Heart right ventricle (tissue), 16 donors: Measurements from ENCODE around the gene REPIN1. TPM values are rescaled to one million over a fixed set of nuclear protein-coding genes. Genes with fewer than 3 reads are reported as not detected.

Experiments used
- ATAC-seq, 8 donors: fragments of 200-7000 bp; cut with Tn5 transposase; one replicate each; pipeline ENCODE4 v1.9.1; 2020; ENCODE audit warnings: mild to moderate bottlenecking in 8 of 8, moderate library complexity in 8 of 8, moderate number of reproducible peaks in 1 of 8
- DNase-seq, 2 donors: peaks; one replicate each; pipeline ENCODE4 v3.0.0-alpha.2; 2020
- H3K27ac ChIP-seq, 10 donors: fragments of 200-600 bp; sonication (generic) in 2 of 10; one replicate each; pipeline versions ENCODE4 v1.5.0 to v1.8.0; 2020 to 2022; ENCODE audit warnings: mild to moderate bottlenecking in 3 of 10
- H3K27me3 ChIP-seq, 7 donors: fragments of 200-600 bp; one replicate each; pipeline ENCODE4 v1.8.0; 2021 to 2022; ENCODE audit warnings: mild to moderate bottlenecking in 2 of 7
- H3K36me3 ChIP-seq, 9 donors: fragments of 200-600 bp; sonication (generic) in 1 of 9; one replicate each; pipeline versions ENCODE4 v1.5.0 to v1.8.0; 2020 to 2022; ENCODE audit warnings: mild to moderate bottlenecking in 2 of 9
- H3K4me1 ChIP-seq, 9 donors: fragments of 200-600 bp; sonication (generic) in 1 of 9; one replicate each; pipeline versions ENCODE4 v1.5.0 to v1.8.0; 2020 to 2022; ENCODE audit warnings: mild to moderate bottlenecking in 4 of 9
- H3K4me3 ChIP-seq, 10 donors: fragments of 200-600 bp; sonication (generic) in 2 of 10; one replicate each; pipeline versions ENCODE4 v1.5.0 to v1.8.0; 2020 to 2022; ENCODE audit warnings: mild to moderate bottlenecking in 7 of 10, moderate library complexity in 2 of 10
- H3K9me3 ChIP-seq, 11 donors: fragments of 200-600 bp in 10 of 11; sonication (generic) in 2 of 11; one replicate each; pipeline versions ENCODE4 v1.5.0 to v1.8.0; 2013 to 2022; ENCODE audit warnings: mild to moderate bottlenecking in 2 of 11, control low read depth in 1 of 11, moderate library complexity in 1 of 11
- CTCF ChIP-seq, 9 donors: fragments of 200-600 bp; sonication (generic) in 2 of 9; IDR thresholded peaks; one replicate each; pipeline versions ENCODE4 v1.5.0 to v1.8.0; 2021 to 2022; ENCODE audit warnings: antibody characterized with exemption in 9 of 9, mild to moderate bottlenecking in 5 of 9, moderate library complexity in 1 of 9
- WGBS, 2 donors: extraction: QIAGEN DNeasy Blood & Tissue Kit; methylation state at CpG; one replicate each; pipeline ENCODE4 v1.1.7; 2013; ENCODE audit warnings: inconsistent platforms in 1 of 2; 5-methylcytosine and 5-hydroxymethylcytosine counted together
- intact Hi-C, 10 donors: fragments of 100-400 bp; cut with DNase I; formaldehyde crosslinking; loops; one replicate each; pipeline versions ENCODE4 v1.11.1 to v1.14.2; 2022
- polyA plus RNA-seq, 2 donors: library from polyadenylated mRNA; stranded (reverse); fragments of 200-250 nt; gene quantifications; one replicate each; pipeline ENCODE4 v1.2.3, GENCODE V29; 2013
- total RNA-seq, 10 donors: library from RNA; stranded (reverse); fragmentation: NEBNext Ultra II Directional in 3 of 10; extraction: Animal tissue kit (Norgen Biotek cat#: 25700) in 3 of 10; gene quantifications; one replicate each; pipeline versions ENCODE4 v1.2.1 to v1.2.4, GENCODE V29; 2021 to 2023
- donor health status: Arrhythmogenic right ventricular cardiomyopathy.
- donor health status: ischemic (EF 13 %, LVEDD 7.1; RV severe dilation, severe dysfunction).
- donor health status: healthy with polysubstance abuse.
- donor health status: DM: no; HTN: yes; CAD: no.
- donor health status: DM: no; HTN: no; CAD: no.
- donor health status: ischemic (EF 25% LVEDD 6.9; RV normal size, moderate dysfunction).
- donor health status: ischemic (EF 25% LVEDD 5.7; RV mildly dilated, moderate dysfunction).
- donor health status: healthy.
- donor health status: DM: yes; HTN: yes; CAD: no.
- donor health status: Ischemic cardiomyopathy.
- donor health status: ischemic (EF 35%, LVEDD 5.7; RV mildly dilated, moderate dysfunction).
- donor health status: nonischemic (EF 11% LVEDD 7.7; RV severe dilation, severe dysfunction).
- donor health status: DM: yes; HTN: yes; CAD: no.
- donor health status: PGD.
- donor health status: ischemic (EF 29% LVEDD 5.4; RV normal size, mild dysfunction).
- donor health status: nonischemic (EF 23%, LVEDD 6.1; RV moderate dilation, normal function).

Gene REPIN1
- total and polyA plus RNA-seq, 12 donors = 51.0 to 132 (median 109) TPM

GRCh38 chr7:150400008-150400787, 31.6 kb downstream of the REPIN1 start:
- Histone ChIP-seq H3K27me3 (no peaks in the 10 kb centered on the region), H3K4me3 (no peak overlapping the region), H3K36me3 (peaks cover 0 to 30% (median 5%) of the 10 kb centered on the region in 9 donors), H3K4me1 (peaks cover 9 to 30% (median 12%) of the 10 kb centered on the region in 9 donors), H3K9me3 (no peaks in the 10 kb centered on the region), H3K27ac (no peak overlapping the region)
- WGBS, 2 donors = 67 to 71% methylated on average over 11 of the region's 11 CpGs
- TF ChIP-seq CTCF (IDR thresholded peaks at IDR 0.05) = no peak
- no peak for ATAC-seq
- intact Hi-C loops = no loop called here
- DNase-seq = no peak

GRCh38 chr7:150400788-150401423, 32.3 kb downstream of the REPIN1 start:
- Histone ChIP-seq H3K27me3 (no peaks in the 10 kb centered on the region), H3K36me3 (peaks cover 0 to 25% (median 5%) of the 10 kb centered on the region in 9 donors), H3K27ac (no peak overlapping the region), H3K4me3 (no peak overlapping the region), H3K9me3 (no peaks in the 10 kb centered on the region), H3K4me1 (peaks cover 9 to 34% (median 15%) of the 10 kb centered on the region in 9 donors)
- DNase-seq (no peak), ATAC-seq (no peak)
- no peak for TF ChIP-seq CTCF (IDR thresholded peaks at IDR 0.05)
- WGBS, 2 donors = 90 to 92% methylated on average over 15 of the region's 15 CpGs
- intact Hi-C loops = no loop called here

GRCh38 chr7:150401424-150401790, 32.8 kb downstream of the REPIN1 start:
- Histone ChIP-seq H3K27me3 (no peaks in the 10 kb centered on the region), H3K9me3 (no peaks in the 10 kb centered on the region), H3K4me1 (peaks cover 9 to 39% (median 19%) of the 10 kb centered on the region in 9 donors), H3K27ac (no peak overlapping the region), H3K36me3 (peaks cover 0 to 20% (median 5%) of the 10 kb centered on the region in 9 donors), H3K4me3 (no peak overlapping the region)
- intact Hi-C loops = no loop called here
- 92 to 97% methylated on average over 1 of the region's 1 CpG for WGBS, 2 donors
- no peak for DNase-seq
- ATAC-seq = no peak
- TF ChIP-seq CTCF (IDR thresholded peaks at IDR 0.05) = no peak

GRCh38 chr7:150401861-150402631, 33.4 kb downstream of the REPIN1 start:
- H3K36me3 ChIP-seq = peaks cover 0 to 15% (median 3%) of the 10 kb centered on the region in 9 donors
- peaks cover 14 to 45% (median 25%) of the 10 kb centered on the region in 9 donors for H3K4me1 ChIP-seq
- H3K27ac ChIP-seq = no peak overlapping the region
- H3K27me3 ChIP-seq = no peaks in the 10 kb centered on the region
- no peak for TF ChIP-seq CTCF (IDR thresholded peaks at IDR 0.05)
- 80 to 86% methylated on average over 7 of the region's 7 CpGs for WGBS, 2 donors
- DNase-seq (no peak), ATAC-seq (no peak)
- intact Hi-C loops = no loop called here
- H3K4me3 ChIP-seq = no peak overlapping the region
- H3K9me3 ChIP-seq = no peaks in the 10 kb centered on the region
